HepG2 (cell line): Measurements from ENCODE around the gene ERFL. TPM values are rescaled to one million over a fixed set of nuclear protein-coding genes. Genes with fewer than 3 reads are reported as not detected.
A peak's percentile ranks its signal among the peaks of the same experiment; 100 is the strongest.

Source experiments
- CBX5 ChIP-seq: sonication (generic); formaldehyde crosslinking; IDR thresholded peaks from 2 replicates; pipeline ENCODE4 v1.4.0; 2020; ENCODE audit warnings: missing genetic modification reagents, borderline replicate concordance
- GATAD1 ChIP-seq: IDR thresholded peaks from 2 replicates; pipeline ENCODE4 v1.6.1; 2016; ENCODE audit warnings: missing genetic modification reagents, missing compliant biosample characterization
- GATAD2A ChIP-seq: IDR thresholded peaks from 2 replicates; pipeline ENCODE4 v1.6.1; 2016
- IRF2 ChIP-seq: IDR thresholded peaks from 2 replicates; pipeline ENCODE4 v1.6.1; 2018; ENCODE audit warnings: missing genetic modification reagents, missing compliant biosample characterization
- KLF11 ChIP-seq: IDR thresholded peaks from 2 replicates; pipeline ENCODE4 v1.6.1; 2016; ENCODE audit warnings: missing compliant biosample characterization
- NFYC ChIP-seq: IDR thresholded peaks from 2 replicates; pipeline ENCODE4 v1.6.1; 2016; ENCODE audit warnings: missing genetic modification reagents, missing compliant biosample characterization
- PHF5A ChIP-seq: IDR thresholded peaks from one replicate; pipeline ENCODE4 v1.6.1; 2018; ENCODE audit warnings: low read depth, missing genetic modification reagents; ENCODE audit not compliant: unreplicated experiment
- SP5 ChIP-seq: IDR thresholded peaks from 2 replicates; pipeline ENCODE4 v1.6.1; 2016; ENCODE audit warnings: low read depth, borderline replicate concordance
- STAG1 ChIP-seq: sonication (generic); formaldehyde crosslinking; IDR thresholded peaks from 2 replicates; pipeline ENCODE4 v1.4.0; 2020; ENCODE audit warnings: missing genetic modification reagents
- TBP ChIP-seq: sonication (generic); formaldehyde crosslinking; IDR thresholded peaks from 2 replicates; pipeline ENCODE4 v1.5.0; 2020; ENCODE audit warnings: missing genetic modification reagents
- ZNF589 ChIP-seq: sonication (generic); formaldehyde crosslinking; conservative IDR thresholded peaks from 2 replicates; pipeline ENCODE4 v1.8.0; 2022; ENCODE audit warnings: mild to moderate bottlenecking, moderate library complexity, missing genetic modification reagents
- ZNF644 ChIP-seq: IDR thresholded peaks from 2 replicates; pipeline ENCODE4 v1.6.1; 2016; ENCODE audit warnings: low read depth
- ZNF713 ChIP-seq: sonication (generic); formaldehyde crosslinking; IDR thresholded peaks from 2 replicates; pipeline ENCODE4 v1.4.0; 2020; ENCODE audit warnings: mild to moderate bottlenecking, missing genetic modification reagents
- ZNF776 ChIP-seq: sonication (generic); formaldehyde crosslinking; IDR thresholded peaks from 2 replicates; pipeline ENCODE4 v1.4.0; 2020; ENCODE audit warnings: mild to moderate bottlenecking, missing genetic modification reagents
- polyA plus RNA-seq, 8 experiments: library from polyadenylated mRNA; depleted of rRNA in 3 of 8; stranded (reverse) in 7 of 8; unstranded in 1 of 8; fragments of >200 nt; fragmentation: Illumina TruSeq in 4 of 8; extraction: Trizol in 4 of 8; gene quantifications; 2 replicates each; pipeline versions ENCODE4 v1.2.1 to v1.2.3, GENCODE V29; 2011 to 2016; ENCODE audit warnings: low read depth in 4 of 8, missing spikeins in 1 of 8, mixed read lengths in 1 of 8; ENCODE audit not compliant: insufficient read depth in 1 of 8
- total RNA-seq, 5 experiments: library from RNA; depleted of rRNA; stranded (reverse); fragments of >200 nt; fragmentation: Illumina TruSeq; extraction: Trizol; gene quantifications; 2 replicates each; pipeline ENCODE4 v1.2.3, GENCODE V29; 2016; ENCODE audit warnings: low read depth in 1 of 5
- TF ChIP-seq, protein P1 (sequence below), 2 experiments: sonication (generic) in 1 of 2; formaldehyde crosslinking in 1 of 2; IDR thresholded peaks; 2 replicates each; pipeline versions ENCODE4 v1.4.0 to v1.6.1; 2018 to 2020; ENCODE audit warnings: missing genetic modification reagents in 2 of 2, borderline replicate concordance in 1 of 2, low read depth in 1 of 2, mild to moderate bottlenecking in 1 of 2, missing biosample characterization in 1 of 2
- TF ChIP-seq, protein P2 (sequence below): sonication (generic); formaldehyde crosslinking; IDR thresholded peaks from 2 replicates; pipeline ENCODE4 v1.4.0; 2020; ENCODE audit warnings: missing genetic modification reagents
- TF ChIP-seq, protein P3 (sequence below): sonication (generic); formaldehyde crosslinking; IDR thresholded peaks from 2 replicates; pipeline ENCODE4 v1.5.0; 2020; ENCODE audit warnings: mild to moderate bottlenecking, missing genetic modification reagents, moderate library complexity
- TF ChIP-seq, protein P4 (sequence below): sonication (generic); formaldehyde crosslinking; IDR thresholded peaks from 2 replicates; pipeline ENCODE4 v1.4.0; 2020; ENCODE audit warnings: low read depth, missing genetic modification reagents
- TF ChIP-seq, protein P5 (sequence below): sonication (generic); formaldehyde crosslinking; IDR thresholded peaks from 2 replicates; pipeline ENCODE4 v1.4.0; 2020; ENCODE audit warnings: missing genetic modification reagents, borderline replicate concordance
- TF ChIP-seq, protein P6 (sequence below): IDR thresholded peaks from 2 replicates; pipeline ENCODE4 v1.6.1; 2016

ERFL gene
- total and polyA plus RNA-seq, 2 of the 13 experiments (the other 11 are each of a cell fraction or from before 2014, with no cell fraction given): not detected

DNA sequence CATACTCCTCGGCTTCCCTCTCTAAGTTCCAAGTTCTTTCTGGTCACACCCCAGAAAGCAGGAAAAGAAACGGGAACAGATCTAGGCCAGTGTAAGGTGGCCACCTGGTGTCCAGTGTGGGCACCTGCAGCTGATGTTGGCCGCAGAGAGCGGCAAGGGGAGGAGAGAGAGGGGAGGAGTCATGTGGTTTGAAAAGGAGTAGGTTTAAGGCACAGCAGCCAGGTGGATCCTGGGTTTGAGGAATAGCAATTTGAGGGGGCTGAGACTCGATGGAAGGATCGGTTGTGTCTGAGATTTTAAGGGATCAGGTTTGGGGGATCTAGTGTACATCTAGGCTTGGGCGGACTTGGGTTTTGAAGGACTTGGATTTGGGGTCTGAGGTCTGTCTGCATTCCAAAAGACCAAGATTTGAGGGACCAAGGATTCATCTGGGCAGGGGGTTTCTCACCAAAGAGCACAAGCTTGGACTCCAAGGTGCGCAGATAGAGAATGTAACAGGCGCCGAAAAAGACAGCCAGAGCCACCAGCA lies 29.7 kb upstream of the ERFL start (continued):
- TF ChIP-seq, protein P1, sequence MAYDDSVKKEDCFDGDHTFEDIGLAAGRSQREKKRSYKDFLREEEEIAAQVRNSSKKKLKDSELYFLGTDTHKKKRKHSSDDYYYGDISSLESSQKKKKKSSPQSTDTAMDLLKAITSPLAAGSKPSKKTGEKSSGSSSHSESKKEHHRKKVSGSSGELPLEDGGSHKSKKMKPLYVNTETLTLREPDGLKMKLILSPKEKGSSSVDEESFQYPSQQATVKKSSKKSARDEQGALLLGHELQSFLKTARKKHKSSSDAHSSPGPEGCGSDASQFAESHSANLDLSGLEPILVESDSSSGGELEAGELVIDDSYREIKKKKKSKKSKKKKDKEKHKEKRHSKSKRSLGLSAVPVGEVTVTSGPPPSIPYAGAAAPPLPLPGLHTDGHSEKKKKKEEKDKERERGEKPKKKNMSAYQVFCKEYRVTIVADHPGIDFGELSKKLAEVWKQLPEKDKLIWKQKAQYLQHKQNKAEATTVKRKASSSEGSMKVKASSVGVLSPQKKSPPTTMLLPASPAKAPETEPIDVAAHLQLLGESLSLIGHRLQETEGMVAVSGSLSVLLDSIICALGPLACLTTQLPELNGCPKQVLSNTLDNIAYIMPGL (CRISPR knock-in tag; IDR thresholded peaks at IDR 0.05; ENCODE audit: borderline replicate concordance in 1 of 2, low read depth in 1 of 2): 0 out of 4 replicates have a peak, but pooled peaks of 1 of the 2 experiments have one; percentile 22
- TF ChIP-seq KLF11 (CRISPR knock-in tag): 0 out of 2 replicates have a peak, but pooled peaks have one; percentile 25
- TF ChIP-seq GATAD2A (CRISPR knock-in tag): 0 out of 2 replicates have a peak, but pooled peaks have one; percentile 34
- no peak for TF ChIP-seq ZNF589 (CRISPR knock-in tag)
- TF ChIP-seq, protein P2, sequence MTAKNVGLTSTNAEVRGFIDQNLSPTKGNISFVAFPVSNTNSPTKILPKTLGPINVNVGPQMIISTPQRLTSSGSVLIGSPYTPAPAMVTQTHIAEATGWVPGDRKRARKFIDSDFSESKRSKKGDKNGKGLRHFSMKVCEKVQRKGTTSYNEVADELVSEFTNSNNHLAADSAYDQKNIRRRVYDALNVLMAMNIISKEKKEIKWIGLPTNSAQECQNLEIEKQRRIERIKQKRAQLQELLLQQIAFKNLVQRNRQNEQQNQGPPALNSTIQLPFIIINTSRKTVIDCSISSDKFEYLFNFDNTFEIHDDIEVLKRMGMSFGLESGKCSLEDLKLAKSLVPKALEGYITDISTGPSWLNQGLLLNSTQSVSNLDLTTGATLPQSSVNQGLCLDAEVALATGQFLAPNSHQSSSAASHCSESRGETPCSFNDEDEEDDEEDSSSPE: peak; percentile 31; the same call in 1 of the 2 replicates
- peak; percentile 35; the same call in 1 of the 2 replicates for TF ChIP-seq IRF2 (CRISPR knock-in tag)
- TF ChIP-seq ZNF776 (CRISPR knock-in tag): no peak
- no peak for TF ChIP-seq NFYC (CRISPR knock-in tag)
- TF ChIP-seq, protein P3, sequence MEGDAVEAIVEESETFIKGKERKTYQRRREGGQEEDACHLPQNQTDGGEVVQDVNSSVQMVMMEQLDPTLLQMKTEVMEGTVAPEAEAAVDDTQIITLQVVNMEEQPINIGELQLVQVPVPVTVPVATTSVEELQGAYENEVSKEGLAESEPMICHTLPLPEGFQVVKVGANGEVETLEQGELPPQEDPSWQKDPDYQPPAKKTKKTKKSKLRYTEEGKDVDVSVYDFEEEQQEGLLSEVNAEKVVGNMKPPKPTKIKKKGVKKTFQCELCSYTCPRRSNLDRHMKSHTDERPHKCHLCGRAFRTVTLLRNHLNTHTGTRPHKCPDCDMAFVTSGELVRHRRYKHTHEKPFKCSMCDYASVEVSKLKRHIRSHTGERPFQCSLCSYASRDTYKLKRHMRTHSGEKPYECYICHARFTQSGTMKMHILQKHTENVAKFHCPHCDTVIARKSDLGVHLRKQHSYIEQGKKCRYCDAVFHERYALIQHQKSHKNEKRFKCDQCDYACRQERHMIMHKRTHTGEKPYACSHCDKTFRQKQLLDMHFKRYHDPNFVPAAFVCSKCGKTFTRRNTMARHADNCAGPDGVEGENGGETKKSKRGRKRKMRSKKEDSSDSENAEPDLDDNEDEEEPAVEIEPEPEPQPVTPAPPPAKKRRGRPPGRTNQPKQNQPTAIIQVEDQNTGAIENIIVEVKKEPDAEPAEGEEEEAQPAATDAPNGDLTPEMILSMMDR (CRISPR knock-in tag): peak; percentile 93
- TF ChIP-seq ZNF644: no peak
- TF ChIP-seq STAG1 (CRISPR knock-in tag): peak; percentile 78
- TF ChIP-seq CBX5 (CRISPR knock-in tag): 0 out of 2 replicates have a peak, but pooled peaks have one; percentile 13
- TF ChIP-seq GATAD1: 0 out of 2 replicates have a peak, but pooled peaks have one; percentile 28
- peak; percentile 55 for TF ChIP-seq PHF5A (CRISPR knock-in tag)
- no peak for TF ChIP-seq ZNF713 (CRISPR knock-in tag)
- TF ChIP-seq, protein P4, sequence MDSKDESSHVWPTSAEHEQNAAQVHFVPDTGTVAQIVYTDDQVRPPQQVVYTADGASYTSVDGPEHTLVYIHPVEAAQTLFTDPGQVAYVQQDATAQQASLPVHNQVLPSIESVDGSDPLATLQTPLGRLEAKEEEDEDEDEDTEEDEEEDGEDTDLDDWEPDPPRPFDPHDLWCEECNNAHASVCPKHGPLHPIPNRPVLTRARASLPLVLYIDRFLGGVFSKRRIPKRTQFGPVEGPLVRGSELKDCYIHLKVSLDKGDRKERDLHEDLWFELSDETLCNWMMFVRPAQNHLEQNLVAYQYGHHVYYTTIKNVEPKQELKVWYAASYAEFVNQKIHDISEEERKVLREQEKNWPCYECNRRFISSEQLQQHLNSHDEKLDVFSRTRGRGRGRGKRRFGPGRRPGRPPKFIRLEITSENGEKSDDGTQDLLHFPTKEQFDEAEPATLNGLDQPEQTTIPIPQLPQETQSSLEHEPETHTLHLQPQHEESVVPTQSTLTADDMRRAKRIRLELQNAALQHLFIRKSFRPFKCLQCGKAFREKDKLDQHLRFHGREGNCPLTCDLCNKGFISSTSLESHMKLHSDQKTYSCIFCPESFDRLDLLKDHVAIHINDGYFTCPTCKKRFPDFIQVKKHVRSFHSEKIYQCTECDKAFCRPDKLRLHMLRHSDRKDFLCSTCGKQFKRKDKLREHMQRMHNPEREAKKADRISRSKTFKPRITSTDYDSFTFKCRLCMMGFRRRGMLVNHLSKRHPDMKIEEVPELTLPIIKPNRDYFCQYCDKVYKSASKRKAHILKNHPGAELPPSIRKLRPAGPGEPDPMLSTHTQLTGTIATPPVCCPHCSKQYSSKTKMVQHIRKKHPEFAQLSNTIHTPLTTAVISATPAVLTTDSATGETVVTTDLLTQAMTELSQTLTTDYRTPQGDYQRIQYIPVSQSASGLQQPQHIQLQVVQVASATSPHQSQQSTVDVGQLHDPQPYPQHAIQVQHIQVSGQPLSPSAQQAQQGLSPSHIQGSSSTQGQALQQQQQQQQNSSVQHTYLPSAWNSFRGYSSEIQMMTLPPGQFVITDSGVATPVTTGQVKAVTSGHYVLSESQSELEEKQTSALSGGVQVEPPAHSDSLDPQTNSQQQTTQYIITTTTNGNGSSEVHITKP (CRISPR knock-in tag): peak; percentile 28; the same call in 1 of the 2 replicates
- TF ChIP-seq TBP (CRISPR knock-in tag): no peak
- TF ChIP-seq, protein P5, sequence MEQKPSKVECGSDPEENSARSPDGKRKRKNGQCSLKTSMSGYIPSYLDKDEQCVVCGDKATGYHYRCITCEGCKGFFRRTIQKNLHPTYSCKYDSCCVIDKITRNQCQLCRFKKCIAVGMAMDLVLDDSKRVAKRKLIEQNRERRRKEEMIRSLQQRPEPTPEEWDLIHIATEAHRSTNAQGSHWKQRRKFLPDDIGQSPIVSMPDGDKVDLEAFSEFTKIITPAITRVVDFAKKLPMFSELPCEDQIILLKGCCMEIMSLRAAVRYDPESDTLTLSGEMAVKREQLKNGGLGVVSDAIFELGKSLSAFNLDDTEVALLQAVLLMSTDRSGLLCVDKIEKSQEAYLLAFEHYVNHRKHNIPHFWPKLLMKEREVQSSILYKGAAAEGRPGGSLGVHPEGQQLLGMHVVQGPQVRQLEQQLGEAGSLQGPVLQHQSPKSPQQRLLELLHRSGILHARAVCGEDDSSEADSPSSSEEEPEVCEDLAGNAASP: 0 out of 2 replicates have a peak, but pooled peaks have one; percentile 25
- no peak for TF ChIP-seq SP5 (CRISPR knock-in tag)
- TF ChIP-seq, protein P6, sequence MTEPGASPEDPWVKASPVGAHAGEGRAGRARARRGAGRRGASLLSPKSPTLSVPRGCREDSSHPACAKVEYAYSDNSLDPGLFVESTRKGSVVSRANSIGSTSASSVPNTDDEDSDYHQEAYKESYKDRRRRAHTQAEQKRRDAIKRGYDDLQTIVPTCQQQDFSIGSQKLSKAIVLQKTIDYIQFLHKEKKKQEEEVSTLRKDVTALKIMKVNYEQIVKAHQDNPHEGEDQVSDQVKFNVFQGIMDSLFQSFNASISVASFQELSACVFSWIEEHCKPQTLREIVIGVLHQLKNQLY (CRISPR knock-in tag): no peak
